DMS53 treated with DMSO at 0.1 percent for 48 hours (cell line): ENCODE data around the gene DNPEP.

Source experiments
- DNase-seq: peaks from one replicate; lab custom pipeline; 2025; ENCODE audit not compliant: unreplicated experiment; lab: John Stamatoyannopoulos, UW

DNPEP gene

GRCh38 chr2:219368690-219369191 is 19.0 kb downstream of the DNPEP start:
- DNase-seq = no peak

- DNase-seq = peak; percentile 19
Observed at GRCh38 chr2:219362524-219363164, 25.1 kb downstream of the DNPEP start.

- no peak for DNase-seq
Observed at GRCh38 chr2:219362072-219362471, 25.6 kb downstream of the DNPEP start.

GRCh38 chr2:219358170-219359075 is 29.3 kb downstream of the DNPEP start:
- no peak for DNase-seq

- no peak for DNase-seq
Observed at GRCh38 chr2:219356834-219357233, 30.9 kb downstream of the DNPEP start.

GRCh38 chr2:219354582-219354981 is 33.1 kb downstream of the DNPEP start:
- DNase-seq = no peak

GRCh38 chr2:219353129-219353528 is 34.6 kb downstream of the DNPEP start:
- DNase-seq = no peak

GRCh38 chr2:219352448-219353023 is 35.2 kb downstream of the DNPEP start:
- peak; percentile 35 for DNase-seq

- no peak for DNase-seq
Observed at GRCh38 chr2:219350710-219351221, 36.9 kb downstream of the DNPEP start.

- DNase-seq = no peak
Observed at GRCh38 chr2:219350215-219350614, 37.5 kb downstream of the DNPEP start.

GRCh38 chr2:219344751-219345430 is 42.8 kb downstream of the DNPEP start:
- peak; percentile 48 for DNase-seq

GRCh38 chr2:219335373-219335786 is 52.3 kb downstream of the DNPEP start:
- no peak for DNase-seq

- no peak for DNase-seq
Observed at GRCh38 chr2:219334076-219334475, 53.6 kb downstream of the DNPEP start.

GRCh38 chr2:219332542-219332941 is 55.2 kb downstream of the DNPEP start, which contains the start of gene RESP18:
RESP18 (minus strand) TSS chr2:219332744.
- DNase-seq = no peak

GRCh38 chr2:219331560-219332213 is 56.0 kb downstream of the DNPEP start:
- DNase-seq = no peak

- DNase-seq = no peak
Observed at GRCh38 chr2:219327719-219328118, 60.0 kb downstream of the DNPEP start.

GRCh38 chr2:219325657-219326315 is 61.9 kb downstream of the DNPEP start:
- DNase-seq = no peak

GRCh38 chr2:219325136-219325535 is 62.6 kb downstream of the DNPEP start:
- no peak for DNase-seq

- no peak for DNase-seq
Observed at GRCh38 chr2:219323434-219323833, 64.3 kb downstream of the DNPEP start.
